Stimulated activated CD8-positive, alpha-beta memory T cell treated with anti-CD3 and anti-CD28 coated beads, Interleukin-12 subunit alpha, Interleukin-12 subunit beta, amount 100 ng/mL, for 1 hour (primary cell): Measurements from ENCODE around the gene MCC.

ENCODE experiments used
- DNase-seq: peaks from one replicate; pipeline ENCODE4 v3.0.0-alpha.2; 2020; ENCODE audit warnings: low read depth

Gene MCC

GRCh38 chr5:113106821-113107220 is 381.4 kb downstream of the MCC start:
- no peak for DNase-seq

- no peak for DNase-seq
These were observed 382.5 kb downstream of the MCC start for GRCh38 chr5:113105693-113106280.

GRCh38 chr5:113103330-113103729 is 384.9 kb downstream of the MCC start:
- DNase-seq, result no peak

GRCh38 chr5:113102121-113102531 is 386.1 kb downstream of the MCC start:
- no peak for DNase-seq

GRCh38 chr5:113100981-113101380 is 387.3 kb downstream of the MCC start:
- no peak for DNase-seq

- no peak for DNase-seq
These were observed 388.4 kb downstream of the MCC start for GRCh38 chr5:113099822-113100221.

- DNase-seq, result no peak
These were observed 389.9 kb downstream of the MCC start for GRCh38 chr5:113098378-113098777.

GRCh38 chr5:113095831-113096230 is 392.4 kb downstream of the MCC start:
- DNase-seq, result no peak

- no peak for DNase-seq
These were observed 394.7 kb downstream of the MCC start for GRCh38 chr5:113093558-113093957.

- no peak for DNase-seq
These were observed 395.6 kb downstream of the MCC start for GRCh38 chr5:113092683-113093082.

GRCh38 chr5:113091622-113092021 is 396.6 kb downstream of the MCC start:
- no peak for DNase-seq

GRCh38 chr5:113090336-113091106 is 397.7 kb downstream of the MCC start:
- DNase-seq, result no peak

- no peak for DNase-seq
These were observed 398.5 kb downstream of the MCC start for GRCh38 chr5:113089653-113090335.

GRCh38 chr5:113087976-113088514 is 400.2 kb downstream of the MCC start:
- no peak for DNase-seq

- no peak for DNase-seq
These were observed 402.3 kb downstream of the MCC start for GRCh38 chr5:113085880-113086409.

GRCh38 chr5:113085084-113085414 is 403.2 kb downstream of the MCC start:
- DNase-seq, result no peak

GRCh38 chr5:113084402-113085083 is 403.7 kb downstream of the MCC start:
- no peak for DNase-seq

GRCh38 chr5:113083481-113083880 is 404.8 kb downstream of the MCC start:
- no peak for DNase-seq

GRCh38 chr5:113082547-113082905 is 405.7 kb downstream of the MCC start:
- DNase-seq, result no peak

GRCh38 chr5:113081881-113082546 is 406.2 kb downstream of the MCC start:
- DNase-seq, result no peak

- no peak for DNase-seq
These were observed 407.0 kb downstream of the MCC start for GRCh38 chr5:113081091-113081839.
